Activated naive CD4-positive, alpha-beta T cell treated with anti-CD3 and anti-CD28 coated beads for 36 hours (primary cell): ENCODE results near the gene ARHGAP18. TPM values are rescaled to one million over a fixed set of nuclear protein-coding genes. Genes with fewer than 3 reads are reported as not detected.

ENCODE experiments used
- CTCF ChIA-PET: fragments of 350-600 bp; sonication (Branson Sonifier 250); formaldehyde crosslinking; loops from one replicate; lab custom pipeline; 2021; ENCODE audit warnings: antibody characterized with exemption; lab: Charles Lee
- DNase-seq: peaks from one replicate; pipeline ENCODE4 v3.0.0-alpha.2; 2020
- H3K27ac Mint-ChIP-seq: one replicate; pipeline ENCODE4 v1.8.0; 2021; ENCODE audit warnings: mild to moderate bottlenecking, mixed read lengths
- H3K27me3 Mint-ChIP-seq: one replicate; pipeline ENCODE4 v1.8.0; 2021; ENCODE audit warnings: low read depth, mixed read lengths
- H3K36me3 Mint-ChIP-seq: one replicate; pipeline ENCODE4 v1.8.0; 2021; ENCODE audit warnings: low read depth, mixed read lengths
- H3K4me1 Mint-ChIP-seq: one replicate; pipeline ENCODE4 v1.8.0; 2021; ENCODE audit warnings: low read depth, mixed read lengths
- H3K4me3 Mint-ChIP-seq: one replicate; pipeline ENCODE4 v1.8.0; 2021; ENCODE audit warnings: mild to moderate bottlenecking, moderate library complexity, mixed read lengths
- H3K9me3 Mint-ChIP-seq: one replicate; pipeline ENCODE4 v1.8.0; 2021; ENCODE audit warnings: mixed read lengths
- intact Hi-C: fragments of 100-400 bp; cut with micrococcal nuclease; formaldehyde crosslinking; loops from one replicate; pipeline ENCODE4 v1.15.1; 2023
- total RNA-seq, 2 experiments: library from RNA; stranded (reverse); gene quantifications; one replicate each; pipeline ENCODE4 v1.2.3, GENCODE V29; 2021

Gene ARHGAP18
- total RNA-seq, 2 experiments from 2014 or later = 3.2 to 3.7 TPM

DNA sequence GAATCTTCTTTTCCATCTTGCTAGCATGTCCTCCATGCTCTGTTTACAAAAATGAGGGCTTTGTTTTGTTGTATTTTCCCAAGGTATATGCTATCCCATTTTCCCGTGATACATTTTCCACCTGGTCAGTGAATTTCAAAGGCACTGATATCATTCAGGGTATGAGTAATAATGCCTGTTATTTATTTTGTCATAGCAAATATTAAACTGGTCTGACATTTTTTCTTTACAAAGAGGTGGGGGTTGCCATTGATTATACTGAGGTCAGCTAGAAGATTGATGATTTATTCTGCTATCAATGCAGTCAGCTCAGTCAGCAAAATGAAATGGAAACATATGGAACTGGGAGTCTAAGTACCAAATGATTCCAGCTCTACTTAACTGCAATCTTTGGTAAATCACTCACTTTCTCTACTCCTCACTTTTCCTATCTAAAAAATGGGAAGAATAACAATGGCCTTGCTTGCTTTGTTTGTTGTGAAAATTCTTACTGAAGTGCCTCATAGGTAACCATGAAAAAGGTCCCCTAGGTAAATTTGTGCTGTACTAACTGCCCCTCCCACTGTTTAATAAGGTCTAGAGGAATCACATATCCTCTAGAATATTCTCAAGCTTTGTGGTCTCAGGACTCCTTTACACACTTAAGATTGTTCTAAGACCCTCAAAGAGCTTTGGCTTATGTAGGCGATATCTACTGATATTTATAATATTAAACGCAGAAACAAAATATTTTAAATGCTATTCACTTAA is 64.0 kb downstream of the ARHGAP18 start:
- intact Hi-C loops = no loop called here
- CTCF ChIA-PET = no interaction called here

DNA sequence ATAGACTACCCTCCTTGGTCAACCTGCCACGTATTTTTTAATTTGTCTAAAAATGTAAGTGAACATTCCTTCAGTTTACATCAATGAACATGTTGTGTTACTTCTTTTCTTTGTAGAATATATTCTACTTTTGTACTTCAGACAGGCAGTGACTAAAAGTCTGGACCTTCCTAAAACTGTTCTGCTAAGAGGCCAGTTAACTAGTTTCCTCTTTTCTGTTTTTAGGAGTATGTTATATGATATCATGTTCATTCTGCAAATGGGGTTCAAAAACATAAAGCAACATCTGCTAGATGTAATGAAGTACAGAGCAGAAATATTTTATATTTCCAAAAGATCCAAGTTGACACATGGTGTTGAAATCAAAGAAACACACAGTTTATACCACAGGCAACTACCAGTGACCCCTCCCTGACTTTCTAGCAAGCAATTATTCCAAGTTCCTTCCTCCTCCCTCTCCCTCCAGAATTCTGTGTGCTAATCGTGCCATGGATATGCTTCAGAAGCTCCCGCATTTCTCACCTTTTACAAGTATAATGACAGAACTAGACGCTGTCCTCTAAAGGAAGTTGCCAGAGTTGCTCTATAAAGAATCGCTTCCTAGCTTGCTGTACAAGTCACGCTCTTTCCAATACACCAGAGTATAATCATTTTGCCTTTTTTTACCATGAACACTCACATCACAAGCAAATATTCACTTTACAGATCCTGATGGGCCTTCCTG is 64.7 kb downstream of the ARHGAP18 start:
- no peaks in the 10 kb centered on the region for H3K4me1 Mint-ChIP-seq
- CTCF ChIA-PET = no interaction called here
- H3K9me3 Mint-ChIP-seq = no peaks in the 10 kb centered on the region

More for the DNA sequence above, 64.0 kb downstream of the ARHGAP18 start:
- no peaks in the 10 kb centered on the region for H3K4me1 Mint-ChIP-seq
- no peak overlapping the region for H3K27ac Mint-ChIP-seq
- no peaks in the 10 kb centered on the region for H3K36me3 Mint-ChIP-seq
- no peaks in the 10 kb centered on the region for H3K27me3 Mint-ChIP-seq
- no peak overlapping the region for H3K4me3 Mint-ChIP-seq
- H3K9me3 Mint-ChIP-seq = no peaks in the 10 kb centered on the region
- no peak for DNase-seq

GRCh38 chr6:129644567-129645015 is 65.4 kb downstream of the ARHGAP18 start:
- H3K9me3 Mint-ChIP-seq = no peaks in the 10 kb centered on the region
- no peaks in the 10 kb centered on the region for H3K27me3 Mint-ChIP-seq
- intact Hi-C loops = no loop called here
- no peak for DNase-seq
- no peak overlapping the region for H3K27ac Mint-ChIP-seq
- H3K4me3 Mint-ChIP-seq = no peak overlapping the region
- no peaks in the 10 kb centered on the region for H3K4me1 Mint-ChIP-seq
- H3K36me3 Mint-ChIP-seq = no peaks in the 10 kb centered on the region
- CTCF ChIA-PET = interaction anchor here (0.9 kb wide), 1 partner anchor 10 kb away, joined by 4 read pairs; no protein-coding TSS in a partner anchor

More for the DNA sequence above, 64.7 kb downstream of the ARHGAP18 start:
- DNase-seq = no peak
- no peaks in the 10 kb centered on the region for H3K36me3 Mint-ChIP-seq
- intact Hi-C loops = no loop called here
- H3K4me3 Mint-ChIP-seq = no peak overlapping the region
- H3K27me3 Mint-ChIP-seq = no peaks in the 10 kb centered on the region
- H3K27ac Mint-ChIP-seq = no peak overlapping the region

GRCh38 chr6:129643968-129644367 is 66.0 kb downstream of the ARHGAP18 start:
- Mint-ChIP-seq H3K27me3 (no peaks in the 10 kb centered on the region), H3K4me3 (no peak overlapping the region), H3K27ac (no peak overlapping the region), H3K9me3 (no peaks in the 10 kb centered on the region), H3K36me3 (no peaks in the 10 kb centered on the region), H3K4me1 (no peaks in the 10 kb centered on the region)
- DNase-seq = no peak
- intact Hi-C loops = no loop called here
- CTCF ChIA-PET = interaction anchor here (0.9 to 1.0 kb wide), 2 partner anchors 11 to 56 kb away, joined by 4 read pairs; no protein-coding TSS in a partner anchor

- Mint-ChIP-seq H3K4me1 (no peaks in the 10 kb centered on the region), H3K4me3 (no peak overlapping the region), H3K36me3 (no peaks in the 10 kb centered on the region), H3K9me3 (no peaks in the 10 kb centered on the region), H3K27me3 (no peaks in the 10 kb centered on the region), H3K27ac (no peak overlapping the region)
- intact Hi-C loops = no loop called here
- no peak for DNase-seq
- CTCF ChIA-PET = interaction anchor here (0.9 to 1.0 kb wide), 2 partner anchors 28 to 56 kb away, joined by 4 read pairs; no protein-coding TSS in a partner anchor
Observed at GRCh38 chr6:129643176-129643575, 66.8 kb downstream of the ARHGAP18 start.

GRCh38 chr6:129642322-129642721 is 67.7 kb downstream of the ARHGAP18 start:
- H3K27me3 Mint-ChIP-seq = no peaks in the 10 kb centered on the region
- no peaks in the 10 kb centered on the region for H3K36me3 Mint-ChIP-seq
- intact Hi-C loops = no loop called here
- no peak overlapping the region for H3K4me3 Mint-ChIP-seq
- CTCF ChIA-PET = no interaction called here
- H3K27ac Mint-ChIP-seq = no peak overlapping the region
- H3K9me3 Mint-ChIP-seq = no peaks in the 10 kb centered on the region
- no peak for DNase-seq
- no peaks in the 10 kb centered on the region for H3K4me1 Mint-ChIP-seq

GRCh38 chr6:129641344-129641743 is 68.6 kb downstream of the ARHGAP18 start:
- Mint-ChIP-seq H3K4me3 (no peak overlapping the region), H3K27me3 (no peaks in the 10 kb centered on the region), H3K36me3 (no peaks in the 10 kb centered on the region), H3K27ac (no peak overlapping the region), H3K4me1 (no peaks in the 10 kb centered on the region), H3K9me3 (no peaks in the 10 kb centered on the region)
- intact Hi-C loops = no loop called here
- CTCF ChIA-PET = interaction anchor here (0.6 to 1.3 kb wide), 2 partner anchors 11 to 30 kb away, joined by 3 read pairs; no protein-coding TSS in a partner anchor
- DNase-seq = no peak

DNA sequence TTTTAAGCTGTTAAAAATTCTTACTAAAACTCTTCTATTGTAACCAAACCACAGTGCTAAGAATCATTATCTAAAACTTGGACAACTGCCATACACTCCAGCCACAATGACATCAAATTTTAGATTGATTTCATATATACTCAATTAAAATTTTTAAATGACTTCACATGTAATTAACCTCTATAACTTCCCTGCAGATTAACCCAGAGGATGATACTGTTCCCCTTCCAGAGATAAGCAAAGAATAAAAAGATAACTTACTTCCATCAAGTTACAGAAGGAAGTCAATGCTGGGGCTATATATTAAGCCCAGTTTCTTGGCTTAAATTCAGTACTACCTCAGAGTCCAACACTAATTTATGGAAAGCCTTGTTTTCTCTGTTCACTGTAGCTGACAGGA is 71.3 kb downstream of the ARHGAP18 start:
- DNase-seq = no peak
- no peaks in the 10 kb centered on the region for H3K9me3 Mint-ChIP-seq
- CTCF ChIA-PET = no interaction called here
- H3K4me1 Mint-ChIP-seq = no peaks in the 10 kb centered on the region
- intact Hi-C loops = no loop called here
- H3K36me3 Mint-ChIP-seq = no peaks in the 10 kb centered on the region
- no peaks in the 10 kb centered on the region for H3K27me3 Mint-ChIP-seq
- H3K27ac Mint-ChIP-seq = no peak overlapping the region
- H3K4me3 Mint-ChIP-seq = no peak overlapping the region

- no peaks in the 10 kb centered on the region for H3K27me3 Mint-ChIP-seq
- no peak for DNase-seq
- H3K27ac Mint-ChIP-seq = no peak overlapping the region
- no peak overlapping the region for H3K4me3 Mint-ChIP-seq
- no peaks in the 10 kb centered on the region for H3K4me1 Mint-ChIP-seq
- CTCF ChIA-PET = interaction anchor here (1.7 kb wide), 1 partner anchor 137 kb away, joined by 5 read pairs; no protein-coding TSS in a partner anchor
- H3K9me3 Mint-ChIP-seq = no peaks in the 10 kb centered on the region
- no peaks in the 10 kb centered on the region for H3K36me3 Mint-ChIP-seq
- intact Hi-C loops = no loop called here
Observed at GRCh38 chr6:129638055-129638684, 71.8 kb downstream of the ARHGAP18 start.

DNA sequence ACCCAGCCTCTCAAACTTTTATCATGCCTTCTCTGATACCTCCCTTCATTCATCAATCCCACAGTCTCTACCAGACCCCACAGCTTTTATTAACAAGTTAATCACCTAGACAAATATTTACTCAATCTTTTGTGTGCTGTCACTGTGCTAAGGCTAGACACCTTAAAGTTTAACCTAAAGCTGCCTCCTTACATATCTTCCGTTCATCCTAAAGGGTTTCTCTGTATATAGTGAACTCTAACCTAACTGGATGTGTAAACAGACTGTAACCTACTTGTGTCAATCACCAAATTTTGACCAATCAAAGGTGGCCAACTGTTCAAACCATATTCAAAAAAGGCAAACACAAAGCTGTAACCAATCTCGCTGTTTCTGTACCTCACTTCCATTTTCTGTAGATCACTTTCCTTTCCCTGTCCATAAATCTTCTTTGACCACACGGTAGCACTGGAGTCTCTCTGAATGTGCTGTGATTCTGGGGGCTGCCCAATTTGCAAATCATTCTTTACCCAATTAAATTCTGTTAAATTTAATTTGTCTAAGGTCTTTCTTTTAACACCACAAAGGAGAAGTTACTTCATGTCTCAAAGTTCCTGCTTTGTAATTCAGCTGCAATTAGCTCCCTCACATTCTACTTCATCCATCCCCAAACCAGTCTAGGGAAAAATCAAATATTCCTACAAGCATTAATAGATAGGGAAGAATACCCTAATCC is 72.5 kb downstream of the ARHGAP18 start:
- DNase-seq = no peak
- H3K27me3 Mint-ChIP-seq = no peaks in the 10 kb centered on the region
- no peaks in the 10 kb centered on the region for H3K36me3 Mint-ChIP-seq
- CTCF ChIA-PET = interaction anchor here (1.7 kb wide), 1 partner anchor 138 kb away, joined by 5 read pairs; no protein-coding TSS in a partner anchor
- H3K27ac Mint-ChIP-seq = no peak overlapping the region
- H3K4me3 Mint-ChIP-seq = no peak overlapping the region
- H3K4me1 Mint-ChIP-seq = no peaks in the 10 kb centered on the region
- intact Hi-C loops = no loop called here
- H3K9me3 Mint-ChIP-seq = no peaks in the 10 kb centered on the region

GRCh38 chr6:129635396-129636130 is 74.4 kb downstream of the ARHGAP18 start:
- no peaks in the 10 kb centered on the region for H3K9me3 Mint-ChIP-seq
- H3K4me1 Mint-ChIP-seq = peaks cover 3% of the 10 kb centered on the region
- no peak overlapping the region for H3K4me3 Mint-ChIP-seq
- intact Hi-C loops = no loop called here
- no peak overlapping the region for H3K27ac Mint-ChIP-seq
- no peak for DNase-seq
- CTCF ChIA-PET = no interaction called here
- H3K36me3 Mint-ChIP-seq = no peaks in the 10 kb centered on the region
- H3K27me3 Mint-ChIP-seq = no peaks in the 10 kb centered on the region
